ENCODE measurements around the gene LRRC74B.

GRCh38 chr22:21031545-21032036 lies 14.2 kb upstream of the LRRC74B start:
- TF ChIP-seq CTCF (IDR thresholded peaks at IDR 0.05 in 4 of 5, conservative IDR thresholded peaks at IDR 0.05 in 1 of 5) (no peak), POLR2A (IDR thresholded peaks at IDR 0.05) (no peak)
